Tibial nerve (tissue), 3 donors: ENCODE data around the gene HAGHL.

ENCODE experiments used
- POLR2A ChIP-seq, 2 donors: fragments of 450-650 bp; IDR thresholded peaks; one replicate each; pipeline ENCODE4 v1.6.1; 2017; ENCODE audit warnings: antibody characterized with exemption in 2 of 2, mild to moderate bottlenecking in 2 of 2, moderate library complexity in 2 of 2
- TF ChIP-seq, protein P1 (sequence below), 5 experiments: fragments of 200-600 bp in 3 of 5; fragments of 450-650 bp in 2 of 5; sonication (generic) in 3 of 5; IDR thresholded peaks; one replicate each; pipeline ENCODE4 v1.5.1; 2016 to 2019; ENCODE audit warnings: antibody characterized with exemption in 5 of 5, mild to moderate bottlenecking in 3 of 5, moderate library complexity in 2 of 5

DNA sequence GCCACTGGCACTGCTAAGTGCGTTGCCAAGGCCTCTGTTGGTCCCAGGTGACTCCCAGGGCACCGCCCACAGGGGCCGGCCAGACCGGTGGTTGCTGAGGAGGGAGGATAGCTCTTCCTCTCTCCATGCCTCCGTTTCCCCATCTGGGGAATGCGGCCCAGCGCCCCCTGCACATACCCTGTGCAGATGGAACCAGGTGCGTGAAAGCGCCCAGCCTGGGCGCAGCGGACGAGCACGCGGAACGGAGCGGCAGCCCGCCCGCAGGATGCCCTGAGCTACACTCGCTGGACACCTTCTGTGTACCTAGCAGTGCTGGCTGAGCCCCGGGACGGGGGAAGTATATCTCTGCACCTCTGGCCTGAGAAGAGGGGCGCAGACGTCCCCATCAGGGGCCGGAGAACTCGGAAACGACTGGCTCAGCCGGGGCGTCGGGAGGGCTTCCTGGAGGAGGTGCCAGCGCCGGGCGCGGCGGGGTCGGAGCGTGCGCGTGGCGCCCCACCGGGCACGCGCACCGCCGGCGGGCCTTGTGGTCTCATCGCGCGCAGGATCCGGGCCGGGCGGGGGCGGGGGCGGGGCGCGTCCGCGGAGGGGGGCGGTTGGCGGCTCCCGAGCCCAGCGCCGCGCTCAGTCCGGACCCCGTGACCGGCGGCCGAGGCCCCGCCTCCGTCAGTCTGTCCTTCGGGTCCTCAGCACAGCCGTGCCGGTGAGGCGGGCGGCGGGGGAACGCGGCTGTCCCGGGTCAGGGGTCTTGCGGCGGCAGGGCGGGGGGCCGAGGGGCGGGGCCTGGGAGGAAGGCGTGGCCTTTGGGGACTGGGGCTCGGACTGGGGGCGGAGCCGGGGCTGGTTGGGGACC is at the start of gene HAGHL, which contains the start of gene CCDC78:
- TF ChIP-seq, protein P1, sequence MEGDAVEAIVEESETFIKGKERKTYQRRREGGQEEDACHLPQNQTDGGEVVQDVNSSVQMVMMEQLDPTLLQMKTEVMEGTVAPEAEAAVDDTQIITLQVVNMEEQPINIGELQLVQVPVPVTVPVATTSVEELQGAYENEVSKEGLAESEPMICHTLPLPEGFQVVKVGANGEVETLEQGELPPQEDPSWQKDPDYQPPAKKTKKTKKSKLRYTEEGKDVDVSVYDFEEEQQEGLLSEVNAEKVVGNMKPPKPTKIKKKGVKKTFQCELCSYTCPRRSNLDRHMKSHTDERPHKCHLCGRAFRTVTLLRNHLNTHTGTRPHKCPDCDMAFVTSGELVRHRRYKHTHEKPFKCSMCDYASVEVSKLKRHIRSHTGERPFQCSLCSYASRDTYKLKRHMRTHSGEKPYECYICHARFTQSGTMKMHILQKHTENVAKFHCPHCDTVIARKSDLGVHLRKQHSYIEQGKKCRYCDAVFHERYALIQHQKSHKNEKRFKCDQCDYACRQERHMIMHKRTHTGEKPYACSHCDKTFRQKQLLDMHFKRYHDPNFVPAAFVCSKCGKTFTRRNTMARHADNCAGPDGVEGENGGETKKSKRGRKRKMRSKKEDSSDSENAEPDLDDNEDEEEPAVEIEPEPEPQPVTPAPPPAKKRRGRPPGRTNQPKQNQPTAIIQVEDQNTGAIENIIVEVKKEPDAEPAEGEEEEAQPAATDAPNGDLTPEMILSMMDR (IDR thresholded peaks at IDR 0.05): no peak
- no peak for TF ChIP-seq POLR2A (IDR thresholded peaks at IDR 0.05)
